Adrenal gland (tissue), 12 donors: ENCODE results near the gene DCP1A. TPM values are rescaled to one million over a fixed set of nuclear protein-coding genes. Genes with fewer than 3 reads are reported as not detected.

Experiments
- DNase-seq, 7 donors: peaks; one replicate each; pipeline ENCODE4 v3.0.0-alpha.2; 2019 to 2020
- H3K27ac ChIP-seq, 5 donors: fragments of 200-600 bp; sonication (generic) in 4 of 5; 1 replicate in 3 of 5; 2 replicates in 2 of 5; pipeline versions ENCODE4 v1.5.1 to v1.8.0; 2016 to 2020; ENCODE audit warnings: mild to moderate bottlenecking in 1 of 5
- H3K27me3 ChIP-seq: fragments of 200-600 bp; 2 replicates; pipeline ENCODE4 v1.8.0; 2021
- H3K36me3 ChIP-seq, 2 donors: fragments of 200-600 bp; replicated peaks in 1 of 2; 1 replicate in 1 of 2; 2 replicates in 1 of 2; pipeline versions ENCODE4 v1.5.1 to v1.8.0; 2018 to 2022
- H3K4me1 ChIP-seq, 2 donors: fragments of 200-600 bp; replicated peaks in 1 of 2; 1 replicate in 1 of 2; 2 replicates in 1 of 2; pipeline versions ENCODE4 v1.5.1 to v1.8.0; 2018 to 2021
- H3K4me3 ChIP-seq, 4 donors: fragments of 200-600 bp; sonication (generic) in 3 of 4; one replicate each; pipeline ENCODE4 v1.5.1; 2016 to 2018
- H3K9me3 ChIP-seq, 3 donors: fragments of 200-600 bp; sonication (generic) in 1 of 3; replicated peaks in 1 of 3; 1 replicate in 2 of 3; 2 replicates in 1 of 3; pipeline versions ENCODE4 v1.5.1 to v1.8.0; 2016 to 2021
- POLR2A ChIP-seq, 2 donors: fragments of 450-650 bp; IDR thresholded peaks; one replicate each; pipeline ENCODE4 v1.6.1; 2017; ENCODE audit warnings: antibody characterized with exemption in 2 of 2, mild to moderate bottlenecking in 2 of 2, moderate library complexity in 1 of 2
- WGBS, 4 donors: extraction: QIAGEN DNeasy Blood & Tissue Kit in 2 of 4; methylation state at CpG; one replicate each; pipeline versions ENCODE4 v1.1.5 to v1.1.7; 2013 to 2017; 5-methylcytosine and 5-hydroxymethylcytosine counted together
- intact Hi-C, 2 donors: fragments of 100-400 bp; cut with DNase I; formaldehyde crosslinking; loops; one replicate each; pipeline versions ENCODE4 v1.14.1 to v1.15.0; 2022 to 2023
- polyA plus RNA-seq, 3 donors: library from polyadenylated mRNA; stranded (reverse); fragments of 200-250 nt in 2 of 3; fragments of 350-450 nt in 1 of 3; fragmentation: Illumina TruSeq in 1 of 3; extraction: RNeasy Lipid Tissue Mini Kit (QIAGEN cat#74804) in 1 of 3; gene quantifications; one replicate each; pipeline ENCODE4 v1.2.3, GENCODE V29; 2013 to 2014
- total RNA-seq, 9 donors: library from RNA; depleted of rRNA in 4 of 9; stranded (reverse); fragments of >200 nt in 4 of 9; fragments of 120-200 nt in 1 of 9; fragmentation: NEBNext Ultra II Directional in 1 of 9; extraction: Animal tissue kit (Norgen Biotek cat#: 25700) in 1 of 9; gene quantifications; one replicate each; pipeline versions ENCODE4 v1.1.0 to v1.2.4, GENCODE V29; 2013 to 2023
- TF ChIP-seq, protein P1 (sequence below), 6 experiments: fragments of 450-650 bp in 4 of 6; fragments of 200-600 bp in 2 of 6; sonication (generic) in 1 of 6; IDR thresholded peaks; 1 replicate in 5 of 6; 2 replicates in 1 of 6; pipeline versions ENCODE4 v1.5.1 to v1.8.0; 2016 to 2021; ENCODE audit warnings: antibody characterized with exemption in 6 of 6, mild to moderate bottlenecking in 2 of 6, moderate library complexity in 1 of 6
- donor health status: healthy with polysubstance abuse.
- donor health status: Bipolar disorder and iron deficiency.
- donor health status: DM: yes; HTN: yes; CAD: no.
- donor health status: DM: no; HTN: no; CAD: no.
- donor health status: DM: no; HTN: no; CAD: no.
- donor health status: DM: yes; HTN: yes; CAD: no.

DCP1A gene
- total and polyA plus RNA-seq, 12 donors, result 9.3 to 31.0 (median 22.1) TPM

DNA sequence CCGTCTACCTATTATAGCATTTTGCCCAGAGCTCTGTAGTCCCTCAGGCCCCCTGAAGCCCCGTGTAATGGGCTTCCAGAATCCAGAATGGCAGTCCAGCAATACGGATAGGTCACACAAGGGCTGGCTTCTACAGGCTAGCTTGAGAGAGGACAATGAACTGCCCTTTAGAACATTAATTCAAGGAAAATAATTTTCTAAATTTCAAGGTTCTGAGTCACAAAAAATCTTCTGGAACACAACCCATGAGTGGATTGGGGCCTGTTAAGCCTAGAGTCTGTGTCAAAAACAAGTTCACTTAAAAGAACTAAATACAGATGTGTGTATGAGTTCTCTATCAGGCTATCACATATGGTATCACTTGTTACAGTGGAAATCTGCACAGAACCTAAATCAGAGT lies 28.8 kb downstream of the DCP1A start:
- WGBS, 4 donors, result 63 to 68% (median 66%) methylated on average over 3 of the region's 3 CpGs
- Histone ChIP-seq H3K4me3 (no peak overlapping the region), H3K27me3 (no peaks in the 10 kb centered on the region), H3K36me3 (peaks cover 0 to 16% of the 10 kb centered on the region in 2 donors), H3K27ac (peak overlapping the region in 1 of 5 donors; percentile 54), H3K9me3 (no peaks in the 10 kb centered on the region), H3K4me1 (peaks cover 4 to 13% of the 10 kb centered on the region in 2 donors)
- DNase-seq, result no peak
- intact Hi-C loops, result no loop called here
- TF ChIP-seq POLR2A (IDR thresholded peaks at IDR 0.05), result no peak
- TF ChIP-seq, protein P1, sequence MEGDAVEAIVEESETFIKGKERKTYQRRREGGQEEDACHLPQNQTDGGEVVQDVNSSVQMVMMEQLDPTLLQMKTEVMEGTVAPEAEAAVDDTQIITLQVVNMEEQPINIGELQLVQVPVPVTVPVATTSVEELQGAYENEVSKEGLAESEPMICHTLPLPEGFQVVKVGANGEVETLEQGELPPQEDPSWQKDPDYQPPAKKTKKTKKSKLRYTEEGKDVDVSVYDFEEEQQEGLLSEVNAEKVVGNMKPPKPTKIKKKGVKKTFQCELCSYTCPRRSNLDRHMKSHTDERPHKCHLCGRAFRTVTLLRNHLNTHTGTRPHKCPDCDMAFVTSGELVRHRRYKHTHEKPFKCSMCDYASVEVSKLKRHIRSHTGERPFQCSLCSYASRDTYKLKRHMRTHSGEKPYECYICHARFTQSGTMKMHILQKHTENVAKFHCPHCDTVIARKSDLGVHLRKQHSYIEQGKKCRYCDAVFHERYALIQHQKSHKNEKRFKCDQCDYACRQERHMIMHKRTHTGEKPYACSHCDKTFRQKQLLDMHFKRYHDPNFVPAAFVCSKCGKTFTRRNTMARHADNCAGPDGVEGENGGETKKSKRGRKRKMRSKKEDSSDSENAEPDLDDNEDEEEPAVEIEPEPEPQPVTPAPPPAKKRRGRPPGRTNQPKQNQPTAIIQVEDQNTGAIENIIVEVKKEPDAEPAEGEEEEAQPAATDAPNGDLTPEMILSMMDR (IDR thresholded peaks at IDR 0.05), result no peak

DNA sequence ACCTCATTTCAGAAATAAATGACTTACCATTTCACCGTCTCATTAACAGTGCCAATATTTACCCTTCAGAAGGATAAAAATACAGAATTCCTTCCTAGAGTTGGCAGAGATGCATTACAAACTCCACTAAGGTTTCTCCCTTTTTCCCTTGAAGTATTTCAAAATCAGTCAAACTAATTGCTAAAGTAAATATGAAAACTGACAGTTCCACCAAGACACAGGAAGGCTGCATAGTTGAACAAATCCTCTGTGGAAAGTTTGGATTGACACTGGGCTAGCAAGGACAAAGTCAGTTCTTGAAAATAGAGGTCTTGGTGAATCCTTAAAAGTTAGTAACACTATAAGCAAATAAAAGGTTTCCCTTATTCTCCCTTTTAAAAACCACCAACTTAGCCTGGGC lies 34.5 kb downstream of the DCP1A start:
- no peak for DNase-seq
- TF ChIP-seq, protein P1 (IDR thresholded peaks at IDR 0.05), result no peak
- no peak for TF ChIP-seq POLR2A (IDR thresholded peaks at IDR 0.05)
- peak overlapping the region in 2 of 5 donors; percentile 1 to 9 for H3K27ac ChIP-seq
- no peaks in the 10 kb centered on the region for H3K9me3 ChIP-seq
- no peaks in the 10 kb centered on the region for H3K27me3 ChIP-seq
- H3K4me1 ChIP-seq, result no peaks in the 10 kb centered on the region
- intact Hi-C loops, result no loop called here
- H3K36me3 ChIP-seq, result peaks cover 0 to 48% of the 10 kb centered on the region in 2 donors
- WGBS, 4 donors, result 36 to 65% (median 58%) methylated on average over 1 of the region's 1 CpG
- no peak overlapping the region for H3K4me3 ChIP-seq

DNA sequence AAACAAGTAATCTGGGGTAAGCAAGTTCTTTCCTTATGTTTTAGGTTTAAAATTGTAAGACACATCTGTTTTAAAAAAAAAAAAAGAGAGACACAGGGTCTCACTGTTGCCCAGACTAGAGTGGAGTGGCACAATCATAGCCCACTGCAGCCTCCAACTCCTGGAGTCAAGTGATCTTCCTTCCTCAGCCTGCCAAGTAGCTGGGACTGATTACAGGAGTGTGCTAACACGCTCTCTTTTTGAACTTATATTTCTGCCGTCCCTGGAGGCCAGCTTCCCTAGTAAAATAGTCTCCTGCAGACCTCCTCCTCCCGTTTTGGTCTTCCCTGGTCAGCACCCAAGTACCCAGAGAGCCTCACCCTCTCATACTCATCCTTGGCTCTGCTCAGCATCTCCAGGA lies 35.5 kb downstream of the DCP1A start:
- DNase-seq, result no peak
- Histone ChIP-seq H3K4me1 (no peaks in the 10 kb centered on the region), H3K27me3 (no peaks in the 10 kb centered on the region), H3K36me3 (peaks cover 0 to 48% of the 10 kb centered on the region in 2 donors), H3K4me3 (no peak overlapping the region), H3K9me3 (no peaks in the 10 kb centered on the region), H3K27ac (no peak overlapping the region)
- 75 to 90% (median 86%) methylated on average over 3 of the region's 3 CpGs for WGBS, 4 donors
- no peak for TF ChIP-seq POLR2A (IDR thresholded peaks at IDR 0.05)
- TF ChIP-seq, protein P1 (IDR thresholded peaks at IDR 0.05), result no peak
- intact Hi-C loops, result no loop called here

DNA sequence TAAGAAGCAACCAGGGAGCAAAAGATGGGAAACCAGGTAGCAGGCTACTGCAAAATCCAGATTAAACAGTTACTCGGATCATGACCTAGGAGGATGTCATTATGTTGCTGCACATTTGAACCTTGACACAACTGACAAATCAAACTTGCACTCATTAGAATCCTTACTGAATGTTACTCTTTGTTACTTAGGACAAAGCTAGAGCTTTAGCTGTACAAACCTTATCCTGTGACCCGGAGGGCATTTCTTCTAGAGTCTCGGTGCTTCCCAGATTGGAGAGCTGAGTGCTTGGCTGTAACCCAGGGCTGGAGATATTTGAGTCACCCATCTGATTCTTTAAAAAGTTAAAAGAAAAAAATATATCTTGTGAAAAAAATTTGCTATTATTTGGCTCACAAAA lies 43.4 kb downstream of the DCP1A start:
- intact Hi-C loops, result no loop called here
- peak; percentile 41 to 79 (median 70) for DNase-seq
- H3K27me3 ChIP-seq, result no peaks in the 10 kb centered on the region
- H3K36me3 ChIP-seq, result peaks cover 0 to 42% of the 10 kb centered on the region in 2 donors
- H3K27ac ChIP-seq, result peak overlapping the region in 4 of 5 donors; percentile 33 to 72 (median 66)
- WGBS, 4 donors, result 20 to 42% (median 35%) methylated on average over 3 of the region's 3 CpGs
- TF ChIP-seq POLR2A (IDR thresholded peaks at IDR 0.05), result no peak
- peaks cover 13 to 22% of the 10 kb centered on the region in 2 donors for H3K4me1 ChIP-seq
- H3K9me3 ChIP-seq, result no peaks in the 10 kb centered on the region
- H3K4me3 ChIP-seq, result no peak overlapping the region

DNA sequence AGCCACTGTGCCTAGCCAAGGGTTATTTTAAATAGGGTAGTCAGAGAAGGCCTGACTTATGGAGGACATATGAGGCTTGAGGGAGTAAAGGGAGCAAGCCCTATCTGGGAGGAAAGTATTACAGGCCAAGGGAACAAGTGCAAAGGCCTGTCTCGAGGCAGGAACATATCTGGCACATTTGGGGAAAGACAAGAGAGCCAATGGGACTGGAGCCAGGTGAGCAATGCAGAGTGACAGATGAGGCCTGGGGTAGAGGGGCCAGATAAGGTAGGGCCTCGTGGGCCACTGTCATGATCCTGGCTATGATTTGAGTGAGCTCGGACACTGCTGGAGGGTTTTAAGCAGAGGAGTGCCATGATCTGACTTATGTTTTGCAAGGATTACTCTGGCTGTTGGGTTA lies 43.8 kb downstream of the DCP1A start:
- TF ChIP-seq, protein P1 (IDR thresholded peaks at IDR 0.05), result no peak
- peak in 1 of 2 donors; percentile 3 for TF ChIP-seq POLR2A (IDR thresholded peaks at IDR 0.05)
- H3K4me3 ChIP-seq, result no peak overlapping the region
- peaks cover 13 to 22% of the 10 kb centered on the region in 2 donors for H3K4me1 ChIP-seq
- H3K27me3 ChIP-seq, result no peaks in the 10 kb centered on the region
- peak overlapping the region in 4 of 5 donors; percentile 33 to 72 (median 66) for H3K27ac ChIP-seq
- no peaks in the 10 kb centered on the region for H3K9me3 ChIP-seq
- WGBS, 4 donors, result 32 to 57% (median 43%) methylated on average over 3 of the region's 3 CpGs
- intact Hi-C loops, result no loop called here
- DNase-seq, result peak in 5 of 7 donors; percentile 34 to 72 (median 49)
- H3K36me3 ChIP-seq, result peaks cover 0 to 42% of the 10 kb centered on the region in 2 donors
